HK-2 (cell line): ENCODE results near the gene MRPL45.

Experiments
- DNase-seq: peaks from one replicate; pipeline ENCODE4 v3.0.0-alpha.2; 2018; ENCODE audit not compliant: unreplicated experiment

MRPL45 gene

DNA sequence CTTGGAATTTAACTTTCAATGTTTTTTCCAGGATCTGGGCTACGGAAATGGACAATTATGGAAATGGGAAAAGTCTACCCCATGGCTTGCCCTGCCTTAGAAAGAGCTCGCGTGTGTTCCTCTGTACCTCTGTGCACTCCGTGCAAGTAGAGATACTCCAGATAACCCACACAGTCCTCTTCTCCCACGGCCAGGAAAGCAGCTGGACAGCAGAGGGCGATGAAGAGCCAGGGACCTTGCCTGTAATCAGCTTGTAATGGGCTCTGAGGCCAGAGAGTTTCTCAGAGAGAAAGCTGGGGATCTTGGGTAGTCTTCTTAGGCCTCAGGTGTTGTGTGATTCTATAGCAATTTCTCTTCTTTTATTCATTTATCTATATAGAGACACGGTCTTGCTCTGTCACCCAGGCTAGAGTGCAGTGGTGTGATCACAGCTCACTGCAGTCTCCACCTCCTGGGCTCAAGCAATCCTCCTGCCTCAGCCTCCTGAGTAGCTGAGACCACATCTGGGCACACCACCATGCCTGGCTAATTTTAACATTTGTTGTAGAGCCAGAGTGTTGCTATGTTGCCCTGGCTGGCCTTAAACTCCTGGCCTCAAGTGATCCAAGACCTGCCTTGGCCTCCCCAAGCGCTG lies 52.2 kb downstream of the MRPL45 start:
- peak; percentile 78 for DNase-seq

DNA sequence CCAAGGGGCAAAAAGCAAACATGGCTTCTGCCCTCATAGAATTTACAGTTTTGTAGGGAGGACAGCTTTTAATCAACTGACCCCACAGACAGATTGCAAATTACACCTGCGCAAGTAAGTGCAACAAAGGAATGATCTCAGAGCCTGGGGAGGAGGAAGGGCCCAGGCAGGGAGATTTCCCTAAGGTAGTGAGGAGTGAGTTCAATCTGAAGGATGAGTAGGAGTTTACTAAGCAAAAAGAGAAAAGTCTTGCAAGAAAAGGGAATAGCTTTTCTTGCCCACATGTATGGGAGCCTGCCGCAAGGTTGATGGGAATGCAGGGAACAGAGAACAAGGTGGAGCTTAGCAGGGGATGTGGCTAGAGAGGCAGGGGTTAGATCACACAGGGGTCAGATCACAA lies 53.1 kb downstream of the MRPL45 start:
- no peak for DNase-seq

DNA sequence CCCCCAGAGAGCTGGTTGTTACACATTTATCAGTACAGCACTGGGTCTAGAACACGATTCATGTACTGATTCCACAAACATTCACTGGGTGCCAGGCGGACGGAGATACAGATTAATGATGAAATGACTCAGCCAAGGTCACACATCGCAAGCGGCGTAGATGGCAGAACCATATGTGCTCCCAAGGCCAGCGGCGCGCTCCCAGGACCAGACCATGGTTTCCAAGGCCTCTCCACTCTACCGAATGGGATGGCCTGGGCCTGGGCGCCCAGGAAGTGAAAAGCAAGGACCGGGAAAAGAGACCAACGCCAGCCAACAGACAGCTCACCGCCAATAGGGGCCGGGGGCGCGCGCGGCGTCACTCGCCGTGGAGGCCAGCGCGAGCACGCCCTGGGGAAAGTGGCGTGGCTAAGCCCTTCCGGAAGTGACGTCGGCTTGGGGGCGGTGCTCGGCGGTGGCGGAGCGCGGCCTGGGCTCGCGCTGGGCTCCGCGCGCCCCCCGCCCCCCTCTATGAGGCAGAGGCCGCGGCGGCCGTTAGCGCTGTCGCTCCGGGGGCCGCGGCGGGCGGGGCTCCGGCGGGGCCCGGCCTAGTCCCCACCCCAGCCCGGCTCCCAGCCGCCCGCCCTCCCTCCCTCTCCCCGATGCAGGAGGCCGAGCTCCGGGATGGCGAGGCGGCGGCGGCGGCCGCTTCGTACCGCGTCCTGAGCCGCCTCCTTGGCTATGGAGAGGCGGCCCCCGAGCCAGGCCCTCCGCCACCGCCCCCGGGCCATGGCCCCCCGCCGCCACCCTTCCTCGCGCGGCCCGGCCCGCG lies 54.6 kb downstream of the MRPL45 start, which contains the start of gene SOCS7:
TSS of gene SOCS7 (plus strand) at position 433 of the 811 bp plus-strand sequence. CDS start at position 642, 209 bp downstream.
- DNase-seq, result peak; percentile 88

DNA sequence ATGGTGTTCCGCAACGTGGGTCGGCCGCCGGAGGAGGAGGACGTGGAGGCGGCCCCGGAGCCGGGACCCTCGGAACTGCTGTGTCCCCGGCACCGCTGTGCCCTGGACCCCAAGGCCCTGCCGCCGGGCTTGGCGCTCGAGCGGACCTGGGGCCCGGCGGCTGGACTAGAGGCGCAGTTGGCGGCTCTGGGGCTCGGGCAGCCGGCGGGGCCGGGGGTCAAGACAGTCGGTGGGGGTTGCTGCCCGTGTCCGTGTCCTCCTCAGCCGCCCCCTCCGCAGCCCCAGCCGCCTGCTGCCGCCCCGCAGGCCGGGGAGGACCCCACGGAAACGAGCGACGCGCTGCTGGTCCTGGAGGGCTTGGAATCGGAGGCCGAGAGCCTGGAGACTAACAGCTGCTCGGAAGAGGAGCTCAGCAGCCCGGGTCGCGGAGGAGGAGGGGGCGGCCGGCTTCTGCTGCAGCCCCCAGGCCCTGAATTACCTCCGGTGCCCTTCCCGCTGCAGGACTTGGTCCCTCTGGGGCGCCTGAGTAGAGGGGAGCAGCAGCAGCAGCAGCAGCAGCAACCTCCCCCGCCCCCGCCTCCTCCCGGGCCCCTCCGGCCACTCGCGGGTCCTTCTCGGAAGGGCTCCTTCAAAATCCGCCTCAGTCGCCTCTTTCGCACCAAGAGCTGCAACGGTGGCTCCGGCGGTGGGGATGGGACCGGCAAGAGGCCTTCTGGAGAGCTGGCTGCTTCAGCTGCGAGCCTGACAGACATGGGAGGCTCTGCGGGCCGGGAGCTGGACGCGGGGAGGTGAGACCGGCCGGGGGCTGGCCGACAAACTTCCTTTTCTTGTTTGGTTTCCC lies 55.5 kb downstream of the MRPL45 start:
- DNase-seq, result peak; percentile 32

DNA sequence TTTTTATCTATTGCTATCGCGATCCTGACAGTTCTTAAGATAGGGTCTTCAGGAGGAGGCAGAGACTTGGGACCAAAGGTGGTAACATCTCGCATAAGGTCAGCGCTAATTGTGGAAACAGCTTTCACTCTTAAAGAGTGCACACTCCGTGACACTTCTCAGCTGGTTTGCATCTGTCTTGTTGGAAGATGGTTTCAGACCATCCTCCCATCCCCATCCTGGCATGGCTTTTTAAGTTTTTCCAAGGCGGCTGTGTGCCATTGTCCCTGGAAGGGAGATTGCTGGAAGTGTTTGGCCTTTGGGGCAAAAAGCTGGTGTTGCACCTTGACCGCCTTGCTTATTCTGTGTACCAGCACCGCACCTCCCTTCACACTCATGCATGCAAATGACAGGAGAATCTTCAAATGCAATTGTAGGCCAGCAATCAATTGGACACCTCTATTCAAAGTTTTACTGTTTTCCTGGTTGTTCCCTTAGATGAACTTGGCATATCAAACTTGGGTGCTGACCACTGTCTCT lies 56.2 kb downstream of the MRPL45 start:
- no peak for DNase-seq

DNA sequence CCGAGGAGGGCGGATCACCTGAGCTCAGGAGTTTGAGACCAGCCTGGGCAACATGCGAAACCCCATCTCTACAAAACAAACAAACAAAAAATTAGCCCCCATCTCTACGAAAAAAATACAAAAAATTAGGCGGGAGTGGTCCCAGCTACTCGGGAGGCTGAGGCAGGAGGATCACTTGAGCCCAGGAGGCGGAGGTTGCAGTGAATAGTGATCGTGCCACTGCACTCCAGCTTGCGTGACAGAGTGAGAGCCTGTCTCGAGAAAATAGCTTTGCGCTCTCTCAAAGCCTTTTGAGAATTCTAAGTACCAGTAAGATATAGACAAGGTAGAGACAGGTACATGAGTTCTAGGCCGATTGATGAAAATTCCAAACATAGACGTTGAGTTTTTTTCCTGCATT lies 56.7 kb downstream of the MRPL45 start:
- no peak for DNase-seq

DNA sequence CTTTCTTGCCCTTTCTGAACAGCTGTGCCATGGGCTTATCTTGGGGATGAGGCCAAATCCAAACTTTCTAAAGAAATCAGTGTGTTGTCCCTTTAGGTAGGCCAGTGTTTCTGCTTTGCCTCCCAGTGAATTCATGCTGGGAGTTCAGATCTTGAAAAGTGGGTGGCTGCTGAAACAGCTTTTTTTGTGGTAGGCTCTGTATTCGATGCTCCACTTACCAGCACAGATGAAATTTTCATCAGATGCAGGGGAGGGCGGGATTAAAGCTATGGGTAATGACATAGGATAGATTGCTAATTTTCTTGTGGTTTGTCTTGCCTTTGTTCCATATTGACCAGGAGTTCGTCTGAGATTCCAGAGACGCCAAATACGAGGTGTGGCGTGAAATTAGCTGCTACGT lies 57.5 kb downstream of the MRPL45 start:
- no peak for DNase-seq

DNA sequence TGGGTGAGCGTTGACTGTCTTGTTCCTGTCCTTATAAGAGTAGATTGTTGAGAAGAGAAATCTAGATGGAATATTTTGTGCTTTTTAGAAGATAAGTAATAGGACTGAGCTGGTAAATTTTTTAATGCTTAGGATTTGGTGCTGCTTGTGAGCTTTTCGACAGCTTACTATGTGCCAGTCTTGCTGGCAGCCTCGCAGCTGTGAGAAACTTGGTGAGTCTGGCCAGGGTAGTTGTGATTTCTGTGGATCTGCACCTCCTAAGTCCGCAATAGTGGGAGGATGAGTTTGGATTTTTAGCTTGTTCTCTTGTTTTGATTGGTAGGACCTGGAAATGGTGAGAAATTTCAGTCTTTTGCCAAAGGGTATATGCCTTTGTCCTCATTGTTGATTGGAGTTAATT lies 58.3 kb downstream of the MRPL45 start:
- DNase-seq, result no peak

DNA sequence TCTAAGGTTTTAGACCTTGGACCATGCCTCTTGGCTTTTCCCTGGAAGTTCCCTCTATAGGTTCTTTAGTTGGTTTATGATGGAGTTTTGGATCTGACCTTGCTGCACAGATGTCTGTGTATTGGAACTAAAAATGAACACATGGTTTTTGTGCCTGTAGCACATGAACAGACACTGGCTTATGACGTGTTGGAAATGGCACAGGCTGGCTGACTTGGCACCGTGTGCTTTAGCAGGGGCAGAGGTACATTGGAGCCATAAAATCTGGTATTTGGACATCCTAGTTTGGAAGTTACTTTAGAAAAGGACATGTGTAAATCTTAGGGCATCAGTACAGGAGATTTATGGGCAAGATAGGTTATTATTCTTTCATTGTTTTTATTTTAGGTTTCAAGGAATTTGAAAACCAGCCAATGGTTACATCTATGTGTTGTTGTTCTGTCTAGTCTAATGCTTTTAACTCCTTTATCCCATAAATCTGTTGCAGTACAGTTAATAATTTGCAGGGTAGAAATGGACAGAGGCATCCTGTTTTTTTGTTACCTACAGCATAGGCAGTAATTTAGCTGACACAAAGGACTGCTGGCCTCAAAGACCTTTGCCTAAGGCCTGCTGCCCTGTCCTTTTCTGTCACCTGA lies 60.6 kb downstream of the MRPL45 start:
- no peak for DNase-seq

DNA sequence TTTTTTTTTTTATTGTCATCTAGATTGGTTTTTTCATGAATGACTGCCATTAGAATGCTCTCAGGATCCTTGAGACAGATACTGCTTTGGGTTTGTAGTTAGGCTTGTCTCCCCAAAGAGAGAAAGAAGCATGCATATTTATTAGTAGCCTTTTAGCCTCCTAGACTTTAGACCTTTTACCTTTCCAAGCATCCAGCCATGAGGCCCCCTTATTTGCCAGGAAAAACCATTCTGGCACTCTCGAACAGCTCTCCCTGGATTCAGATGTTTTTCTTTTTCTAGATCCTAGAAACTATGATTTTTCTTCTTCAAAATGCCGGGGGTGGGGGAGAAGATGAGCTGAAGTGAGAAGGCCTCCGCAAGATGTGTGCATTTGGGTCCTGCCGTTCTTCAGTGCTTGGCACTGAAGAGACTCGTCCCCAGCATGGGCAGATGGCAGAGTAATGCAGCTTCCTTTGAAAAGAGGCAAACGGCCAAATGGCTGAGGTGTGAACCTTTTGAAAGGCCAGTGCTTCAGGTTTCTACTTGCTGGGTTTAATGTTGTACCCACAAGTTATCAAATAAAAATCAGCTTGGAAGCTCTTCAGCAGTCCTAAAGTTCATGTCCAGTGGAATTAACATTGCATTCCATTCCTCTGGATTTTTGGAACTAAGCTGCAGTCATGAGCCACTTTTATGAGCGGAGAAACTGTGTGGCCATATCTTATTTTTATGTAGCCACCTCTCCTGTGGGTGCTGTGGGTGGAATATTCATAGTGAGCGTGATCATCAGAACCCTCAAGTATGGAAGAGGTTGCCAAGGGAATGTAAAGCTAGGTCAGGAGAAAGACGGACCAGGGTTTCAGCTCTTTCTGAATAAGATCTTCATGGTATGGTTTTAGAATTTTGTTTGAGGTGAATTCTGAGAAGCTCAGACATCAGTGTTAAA lies 61.9 kb downstream of the MRPL45 start:
- DNase-seq, result no peak

DNA sequence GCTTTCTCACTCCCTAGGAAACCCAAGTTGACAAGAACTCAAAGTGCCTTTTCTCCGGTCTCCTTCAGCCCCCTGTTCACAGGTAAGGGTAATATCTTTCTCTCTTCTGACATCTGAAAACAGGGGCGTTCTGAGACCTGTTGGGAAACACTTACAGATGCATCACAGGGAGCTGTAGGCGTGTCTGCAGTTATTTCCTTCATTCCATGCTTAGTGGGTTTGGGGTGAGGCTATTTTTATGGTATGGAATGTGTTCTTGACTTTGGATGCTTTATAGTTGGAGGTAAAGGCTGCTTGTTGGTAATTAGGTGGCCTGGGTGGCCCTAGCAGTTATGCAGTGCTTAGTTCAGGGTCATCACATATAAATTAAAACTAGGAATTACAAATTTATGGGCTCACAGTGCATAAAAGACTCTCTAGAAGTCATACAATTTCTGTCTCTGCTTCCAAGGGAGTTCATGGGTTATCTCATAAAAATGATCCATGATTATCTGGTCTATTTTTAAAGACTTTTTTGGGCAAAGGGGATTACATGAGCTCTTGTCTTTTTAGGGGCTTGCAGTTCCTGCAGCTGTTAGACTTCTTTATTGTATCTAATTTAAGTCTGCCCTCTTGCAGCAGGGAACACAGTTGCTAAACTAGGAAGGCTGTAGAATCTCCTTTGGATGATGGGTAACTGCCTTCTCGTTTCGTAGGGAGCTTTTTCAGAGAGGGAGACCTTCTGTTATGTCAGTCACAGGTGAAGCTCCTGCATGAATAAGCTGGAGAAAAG lies 64.9 kb downstream of the MRPL45 start:
- DNase-seq, result no peak

DNA sequence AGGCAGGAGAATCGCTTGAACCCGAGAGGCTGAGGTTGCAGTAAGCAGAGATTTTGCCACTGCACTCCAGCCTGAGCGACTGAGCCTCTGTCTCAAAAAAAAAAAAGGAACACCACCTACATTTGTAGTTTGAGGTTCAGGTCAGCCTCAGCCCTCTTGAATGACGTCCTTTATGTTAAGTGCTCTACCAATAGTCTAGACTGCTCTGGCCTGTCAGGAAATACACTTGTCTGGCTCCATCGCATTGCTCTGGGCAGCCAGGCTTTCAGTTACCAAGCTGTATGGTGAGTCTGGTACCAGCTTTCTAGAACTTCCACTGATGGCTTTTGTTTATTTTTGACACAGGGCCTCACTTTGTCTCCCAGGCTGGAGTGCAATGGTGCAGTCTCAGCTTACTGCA lies 66.0 kb downstream of the MRPL45 start:
- DNase-seq, result no peak

DNA sequence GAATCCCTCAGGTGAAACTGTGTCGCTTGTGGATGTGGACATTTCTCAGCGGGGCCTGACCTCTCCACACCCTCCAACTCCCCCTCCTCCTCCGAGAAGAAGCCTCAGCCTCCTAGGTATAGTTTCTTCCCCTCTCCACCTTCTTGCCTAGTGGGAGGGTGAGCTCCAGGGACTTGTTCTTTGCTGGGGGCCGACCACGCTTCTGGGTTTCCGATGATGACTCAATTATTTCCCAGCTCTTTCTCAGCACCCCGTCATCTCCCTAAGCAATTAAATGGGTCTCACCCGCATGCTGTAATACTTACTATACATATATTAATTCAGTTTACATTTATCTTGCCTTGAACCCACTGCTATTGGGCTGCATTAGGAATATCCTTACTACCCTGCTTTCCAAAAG lies 67.8 kb downstream of the MRPL45 start:
- no peak for DNase-seq

DNA sequence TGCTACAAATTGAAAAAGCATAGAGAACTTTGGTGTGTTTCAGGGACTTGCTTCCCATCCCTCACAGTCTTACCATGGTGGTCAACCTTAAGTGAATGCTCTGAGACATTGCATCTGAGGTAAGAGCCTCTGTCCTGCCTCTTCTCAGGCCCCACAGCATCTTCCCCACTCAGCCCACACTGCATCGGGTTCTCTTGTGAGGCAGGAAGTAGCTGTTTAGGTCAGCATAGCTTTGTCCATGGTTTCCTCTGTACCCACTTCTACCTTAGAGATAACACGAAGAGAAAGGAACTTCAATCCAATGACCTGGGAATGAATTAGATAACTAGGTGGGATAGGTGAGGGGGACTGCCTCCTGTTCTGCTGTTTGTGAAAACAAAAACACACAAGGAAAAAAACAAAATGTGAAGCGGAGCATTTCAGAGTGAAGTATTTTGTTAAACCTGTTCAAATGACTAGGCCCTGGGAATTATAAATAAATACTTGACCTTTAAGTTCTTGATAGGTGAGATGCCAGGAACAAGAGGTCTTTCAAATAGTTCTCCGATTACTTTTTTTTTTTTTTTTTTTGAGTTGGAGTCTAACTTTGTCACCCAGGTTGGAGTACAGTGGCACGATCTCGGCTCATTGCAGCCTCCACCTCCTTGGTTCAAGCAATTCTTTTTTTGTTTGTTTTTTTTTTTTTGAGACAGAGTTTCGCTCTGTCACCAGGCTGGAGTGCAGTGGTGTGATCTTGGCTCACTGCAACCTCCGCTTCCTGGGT lies 72.3 kb downstream of the MRPL45 start:
- DNase-seq, result no peak
